GM23338 (cell line): Measurements from ENCODE around the gene LHX3. TPM values are rescaled to one million over a fixed set of nuclear protein-coding genes. Genes with fewer than 3 reads are reported as not detected.

Experiments used
- ATAC-seq: fragments of 200-7000 bp; cut with Tn5 transposase; 3 replicates; pipeline ENCODE4 v1.9.1; 2020
- DNase-seq: peaks from one replicate; pipeline ENCODE4 v3.0.0-alpha.2; 2015; ENCODE audit warnings: low spot score
- H2AFZ ChIP-seq: fragments of 200-600 bp; sonication (generic); 2 replicates; pipeline ENCODE4 v1.8.0; 2016; ENCODE audit warnings: antibody characterized with exemption, mild to moderate bottlenecking, moderate library complexity
- H3F3A ChIP-seq: fragments of 200-600 bp; sonication (generic); replicated peaks from 2 replicates; pipeline ENCODE4 v1.8.0; 2017; ENCODE audit warnings: antibody characterized with exemption, mixed run types, low read depth
- H3K27ac ChIP-seq: fragments of 200-600 bp; sonication (generic); 2 replicates; pipeline ENCODE4 v1.6.1; 2016; ENCODE audit warnings: low read depth
- H3K27me3 ChIP-seq: fragments of 200-600 bp; sonication (generic); 2 replicates; pipeline ENCODE4 v1.8.0; 2016; ENCODE audit warnings: mild to moderate bottlenecking, mixed run types, moderate library complexity; ENCODE audit not compliant: insufficient read depth
- H3K36me3 ChIP-seq: fragments of 200-600 bp; sonication (generic); 2 replicates; pipeline ENCODE4 v1.8.0; 2016; ENCODE audit warnings: mild to moderate bottlenecking; ENCODE audit not compliant: insufficient read depth
- H3K4me1 ChIP-seq: fragments of 200-600 bp; sonication (generic); 2 replicates; pipeline ENCODE4 v1.8.0; 2016; ENCODE audit warnings: mild to moderate bottlenecking, moderate library complexity; ENCODE audit not compliant: insufficient read depth
- H3K4me2 ChIP-seq: fragments of 200-600 bp; sonication (generic); 2 replicates; pipeline ENCODE4 v1.7.1; 2017; ENCODE audit warnings: mixed run types
- H3K4me3 ChIP-seq: fragments of 200-600 bp; sonication (generic); 2 replicates; pipeline ENCODE4 v1.6.1; 2016; ENCODE audit warnings: mixed run types
- H3K79me2 ChIP-seq: fragments of 200-600 bp; sonication (generic); replicated peaks from 2 replicates; pipeline ENCODE4 v1.8.0; 2017; ENCODE audit warnings: mild to moderate bottlenecking; ENCODE audit not compliant: insufficient read depth
- H3K9me2 ChIP-seq: fragments of 200-600 bp; sonication (generic); 2 replicates; pipeline ENCODE4 v1.8.0; 2017; ENCODE audit not compliant: insufficient read depth
- H4K20me1 ChIP-seq: fragments of 200-600 bp; sonication (generic); replicated peaks from 2 replicates; pipeline ENCODE4 v1.8.0; 2017; ENCODE audit warnings: mild to moderate bottlenecking; ENCODE audit not compliant: insufficient read depth
- H3K27ac Mint-ChIP-seq: 2 replicates; pipeline ENCODE4 v1.8.0; 2020; ENCODE audit warnings: inconsistent platforms, mild to moderate bottlenecking, moderate library complexity, mixed read lengths
- H3K27me3 Mint-ChIP-seq: 3 replicates; pipeline ENCODE4 v1.8.0; 2022; ENCODE audit warnings: low read depth, mild to moderate bottlenecking, moderate library complexity, mixed read lengths, inconsistent platforms; ENCODE audit not compliant: insufficient read depth, poor library complexity
- H3K36me3 Mint-ChIP-seq: 3 replicates; pipeline ENCODE4 v1.8.0; 2021; ENCODE audit warnings: low read depth, mild to moderate bottlenecking, inconsistent platforms, moderate library complexity, mixed read lengths
- H3K4me1 Mint-ChIP-seq: 3 replicates; pipeline ENCODE4 v1.8.0; 2020; ENCODE audit warnings: mild to moderate bottlenecking, inconsistent platforms, mixed read lengths
- H3K4me3 Mint-ChIP-seq: 3 replicates; pipeline ENCODE4 v1.8.0; 2021; ENCODE audit warnings: moderate library complexity, mild to moderate bottlenecking, inconsistent platforms, mixed read lengths
- H3K9me3 Mint-ChIP-seq: 3 replicates; pipeline ENCODE4 v1.8.0; 2020; ENCODE audit warnings: moderate library complexity, mild to moderate bottlenecking, inconsistent platforms, mixed read lengths
- CREB1 ChIP-seq: fragments of 250-450 bp; sonication (Bioruptor Pico); IDR thresholded peaks from 2 replicates; pipeline ENCODE4 v1.5.0; 2020; ENCODE audit warnings: low read depth, mild to moderate bottlenecking, moderate library complexity
- CTCF ChIP-seq, 2 experiments: fragments of 200-600 bp in 1 of 2; sonication (generic) in 1 of 2; conservative IDR thresholded peaks; 2 replicates each; pipeline versions ENCODE4 v1.5.1 to v1.6.1; 2016 to 2017; ENCODE audit warnings: antibody characterized with exemption in 2 of 2, low read depth in 2 of 2, mild to moderate bottlenecking in 2 of 2, moderate library complexity in 1 of 2
- ETS1 ChIP-seq: IDR thresholded peaks from 2 replicates; pipeline ENCODE4 v1.6.1; 2016; ENCODE audit warnings: antibody characterized with exemption
- EZH2 ChIP-seq: fragments of 200-600 bp; sonication (generic); IDR thresholded peaks from one replicate; pipeline ENCODE4 v1.8.0; 2017; ENCODE audit warnings: antibody characterized with exemption, mild to moderate bottlenecking, low read depth; ENCODE audit not compliant: unreplicated experiment
- EZH2phosphoT487 ChIP-seq: fragments of 200-600 bp; sonication (generic); IDR thresholded peaks from one replicate; pipeline ENCODE4 v1.8.1; 2018; ENCODE audit warnings: antibody characterized with exemption; ENCODE audit not compliant: unreplicated experiment
- JUNB ChIP-seq: IDR thresholded peaks from one replicate; pipeline ENCODE4 v1.6.1; 2016; ENCODE audit warnings: antibody characterized with exemption; ENCODE audit not compliant: unreplicated experiment
- NANOG ChIP-seq: IDR thresholded peaks from 2 replicates; pipeline ENCODE4 v1.6.1; 2016; ENCODE audit warnings: antibody characterized with exemption, borderline replicate concordance
- POLR2AphosphoS5 ChIP-seq: IDR thresholded peaks from 2 replicates; pipeline ENCODE4 v1.6.1; 2016; ENCODE audit warnings: antibody characterized with exemption, low read depth
- REST ChIP-seq: IDR thresholded peaks from one replicate; pipeline ENCODE4 v1.6.1; 2018; ENCODE audit warnings: antibody characterized with exemption; ENCODE audit not compliant: unreplicated experiment
- STAT1 ChIP-seq: IDR thresholded peaks from one replicate; pipeline ENCODE4 v1.6.1; 2016; ENCODE audit warnings: antibody characterized with exemption; ENCODE audit not compliant: unreplicated experiment
- ZNF114 ChIP-seq: fragments of 250-450 bp; sonication (Bioruptor Pico); IDR thresholded peaks from 2 replicates; pipeline ENCODE4 v1.5.0; 2020; ENCODE audit warnings: mild to moderate bottlenecking, moderate library complexity
- ZNF331 ChIP-seq: fragments of 250-450 bp; sonication (Bioruptor Pico); IDR thresholded peaks from 2 replicates; pipeline ENCODE4 v1.5.0; 2020; ENCODE audit warnings: low read depth, mild to moderate bottlenecking, moderate library complexity
- ZNF462 ChIP-seq: fragments of 250-450 bp; sonication (Bioruptor Pico); IDR thresholded peaks from 2 replicates; pipeline ENCODE4 v1.5.0; 2020; ENCODE audit warnings: mild to moderate bottlenecking, moderate library complexity
- polyA plus RNA-seq: library from polyadenylated mRNA; unstranded; fragments of >200 nt; fragmentation: Nextera tagmentation; extraction: Ambion mirVana; gene quantifications from 2 replicates; pipeline ENCODE4 v1.2.1, GENCODE V29; 2016
- total RNA-seq: library from RNA; depleted of rRNA; stranded (reverse); fragments of >200 nt; shearing (Covaris generic); gene quantifications from 2 replicates; pipeline ENCODE4 v1.2.3, GENCODE V29; 2014

The LHX3 gene
- total and polyA plus RNA-seq, 2 experiments from 2014 or later = 0.08 TPM; not detected in 1

- Histone ChIP-seq H3K4me3 (no peak overlapping the region), H3F3A (0 out of 2 replicates have a peak, but pooled peaks cover 3% of the 10 kb centered on the region), H3K4me1 (peaks cover 12% of the 10 kb centered on the region; the same call in 1 of the 2 replicates), H3K36me3 (no peaks in the 10 kb centered on the region), H4K20me1 (no peaks in the 10 kb centered on the region), H3K79me2 (no peaks in the 10 kb centered on the region), H2AFZ (no peak overlapping the region), H3K9me2 (no peaks in the 10 kb centered on the region), H3K27ac (no peak overlapping the region), H3K27me3 (no peaks in the 10 kb centered on the region), H3K4me2 (no peak overlapping the region)
- TF ChIP-seq JUNB = no peak
- TF ChIP-seq ZNF114 (CRISPR knock-in tag) = no peak
- no peak for TF ChIP-seq ZNF331 (CRISPR knock-in tag)
- no peak for TF ChIP-seq ZNF462
- TF ChIP-seq EZH2phosphoT487 = no peak
- TF ChIP-seq STAT1 = no peak
- no peak for TF ChIP-seq ETS1
- TF ChIP-seq REST = no peak
- no peak for TF ChIP-seq POLR2AphosphoS5
- no peak for TF ChIP-seq NANOG
- TF ChIP-seq CTCF (conservative IDR thresholded peaks at IDR 0.05; ENCODE audit: low read depth in 2 of 2) = no peak
- no peak for TF ChIP-seq CREB1 (CRISPR knock-in tag)
- TF ChIP-seq EZH2 = no peak
- Mint-ChIP-seq H3K4me1 (peaks cover 31% of the 10 kb centered on the region), H3K4me3 (no peak overlapping the region), H3K27ac (no peak overlapping the region), H3K9me3 (peaks cover 7% of the 10 kb centered on the region; the same call in 1 of the 3 replicates), H3K27me3 (peaks cover 8% of the 10 kb centered on the region), H3K36me3 (peaks cover 2% of the 10 kb centered on the region; the same call in 2 of the 3 replicates)
- DNase-seq = no peak
- ATAC-seq = no peak
These were observed 52.0 kb downstream of the LHX3 start for GRCh38 chr9:136152931-136153330.
